ENCODE results near the gene RGL3. TPM values are rescaled to one million over a fixed set of nuclear protein-coding genes. Genes with fewer than 3 reads are reported as not detected.

RGL3 gene
- total RNA-seq, 2 experiments from 2014 or later: not detected

- ATAC-seq: no peak
- no peak overlapping the region for H3K4me3 Mint-ChIP-seq
- no peaks in the 10 kb centered on the region for H3K27me3 Mint-ChIP-seq
- intact Hi-C loops (cut with micrococcal nuclease): no loop called here
- H3K27ac Mint-ChIP-seq: no peak overlapping the region
- CTCF ChIA-PET: interaction anchor here (1.3 kb wide), 1 partner anchor 31 kb away, joined by 7 read pairs; no protein-coding TSS in a partner anchor
- H3K9me3 Mint-ChIP-seq: no peaks in the 10 kb centered on the region
- no peak for DNase-seq
- TF ChIP-seq CTCF (IDR thresholded peaks at IDR 0.05): no peak
- no peaks in the 10 kb centered on the region for H3K4me1 Mint-ChIP-seq (ENCODE audit: low read depth)
- POLR2A ChIA-PET: interaction anchor here (0.6 kb wide), 1 partner anchor 15 kb away, joined by 3 read pairs; no protein-coding TSS in a partner anchor
- H3K36me3 Mint-ChIP-seq (ENCODE audit: low read depth): peaks cover 4% of the 10 kb centered on the region
These were observed 32.3 kb upstream of the RGL3 start for GRCh38 chr19:11451327-11451870.

GRCh38 chr19:11450570-11451326, 31.6 kb upstream of the RGL3 start:
- Mint-ChIP-seq H3K36me3 (ENCODE audit: low read depth) (peaks cover 4% of the 10 kb centered on the region), H3K27ac (no peak overlapping the region), H3K9me3 (no peaks in the 10 kb centered on the region), H3K4me1 (ENCODE audit: low read depth) (no peaks in the 10 kb centered on the region), H3K4me3 (no peak overlapping the region), H3K27me3 (no peaks in the 10 kb centered on the region)
- no peak for ATAC-seq
- ChIA-PET CTCF (no interaction called here), POLR2A (interaction anchor here (0.6 kb wide), 1 partner anchor 15 kb away, joined by 3 read pairs; no protein-coding TSS in a partner anchor)
- intact Hi-C loops (cut with micrococcal nuclease): no loop called here
- no peak for DNase-seq
- TF ChIP-seq CTCF (IDR thresholded peaks at IDR 0.05): no peak

DNA sequence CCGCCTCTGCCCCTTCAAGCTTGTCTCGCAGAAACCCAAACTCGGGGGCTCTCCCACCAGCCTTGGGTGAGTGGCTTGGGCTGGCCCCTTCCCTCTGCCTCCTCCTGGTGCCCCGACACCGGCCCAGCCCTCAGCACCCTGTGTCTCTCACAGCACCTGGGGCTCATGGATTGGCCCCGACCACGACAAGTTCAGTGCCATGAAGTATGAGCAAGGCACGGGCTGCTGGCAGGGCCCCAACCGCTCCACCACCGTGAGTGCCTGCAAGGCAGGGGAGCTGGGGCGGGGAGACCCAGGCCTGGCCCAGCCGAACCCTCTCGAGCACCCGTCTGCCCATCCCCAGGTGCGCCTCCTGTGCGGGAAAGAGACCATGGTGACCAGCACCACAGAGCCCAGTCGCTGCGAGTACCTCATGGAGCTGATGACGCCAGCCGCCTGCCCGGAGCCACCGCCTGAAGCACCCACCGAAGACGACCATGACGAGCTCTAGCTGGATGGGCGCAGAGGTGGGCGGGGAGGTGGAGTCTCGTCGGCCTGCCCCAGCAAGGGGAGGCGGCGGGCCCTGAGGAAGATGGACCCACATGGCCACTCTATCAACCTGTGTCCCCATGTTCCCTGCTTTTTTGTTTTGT, 29.9 kb upstream of the RGL3 start:
- H3K27me3 Mint-ChIP-seq: no peaks in the 10 kb centered on the region
- DNase-seq (no peak), ATAC-seq (no peak)
- no peak overlapping the region for H3K27ac Mint-ChIP-seq
- no peak overlapping the region for H3K4me3 Mint-ChIP-seq
- POLR2A ChIA-PET: no interaction called here
- intact Hi-C loops (cut with micrococcal nuclease): no loop called here
- H3K9me3 Mint-ChIP-seq: no peaks in the 10 kb centered on the region
- CTCF ChIA-PET: interaction anchor here (1.5 to 2.0 kb wide), 3 partner anchors 12 to 33 kb away, joined by 3 to 4 read pairs (median 4); partner anchors contain the start of genes ODAD3 and PRKCSH
- peaks cover 12% of the 10 kb centered on the region for H3K36me3 Mint-ChIP-seq (ENCODE audit: low read depth)
- no peak for TF ChIP-seq CTCF (IDR thresholded peaks at IDR 0.05)
- no peaks in the 10 kb centered on the region for H3K4me1 Mint-ChIP-seq (ENCODE audit: low read depth)

- intact Hi-C loops (cut with micrococcal nuclease): no loop called here
- TF ChIP-seq CTCF (IDR thresholded peaks at IDR 0.05): no peak
- H3K4me3 Mint-ChIP-seq: no peak overlapping the region
- ATAC-seq (no peak), DNase-seq (no peak)
- H3K4me1 Mint-ChIP-seq (ENCODE audit: low read depth): no peaks in the 10 kb centered on the region
- ChIA-PET POLR2A (no interaction called here), CTCF (interaction anchor here (0.7 to 2.0 kb wide), 4 partner anchors 11 to 34 kb away, joined by 3 to 4 read pairs (median 4); partner anchors contain the start of genes ODAD3 and PRKCSH)
- H3K27ac Mint-ChIP-seq: no peak overlapping the region
- no peaks in the 10 kb centered on the region for H3K9me3 Mint-ChIP-seq
- H3K36me3 Mint-ChIP-seq (ENCODE audit: low read depth): peaks cover 14% of the 10 kb centered on the region
- H3K27me3 Mint-ChIP-seq: no peaks in the 10 kb centered on the region
These were observed 29.3 kb upstream of the RGL3 start for GRCh38 chr19:11448410-11448809.

Data from activated CD8-positive, alpha-beta T cell treated with anti-CD3 and anti-CD28 coated beads for 36 hours (primary cell).